Testis (tissue), 3 donors: ENCODE measurements around the gene SCYGR7. TPM values are rescaled to one million over a fixed set of nuclear protein-coding genes. Genes with fewer than 3 reads are reported as not detected.
"Not testable (repeated sequence)": the region's sequence is repeated elsewhere in the genome, so short reads cannot be mapped to it uniquely, and the experiment has no call there.

Experiments
- DNase-seq: peaks from one replicate; pipeline ENCODE4 v3.0.0-alpha.2; 2019
- H3K27ac ChIP-seq, 2 donors: fragments of 200-600 bp; sonication (generic); one replicate each; pipeline ENCODE4 v1.5.1; 2019
- H3K27me3 ChIP-seq: fragments of 200-600 bp; sonication (generic); one replicate; pipeline ENCODE4 v1.5.1; 2019
- H3K36me3 ChIP-seq: fragments of 200-600 bp; sonication (generic); one replicate; pipeline ENCODE4 v1.5.1; 2017; ENCODE audit warnings: low read depth; ENCODE audit errors: missing control alignments
- H3K4me1 ChIP-seq: fragments of 200-600 bp; sonication (generic); one replicate; pipeline ENCODE4 v1.5.1; 2019
- H3K4me3 ChIP-seq, 2 donors: fragments of 200-600 bp; sonication (generic); one replicate each; pipeline ENCODE4 v1.5.1; 2017 to 2019
- H3K9me3 ChIP-seq: fragments of 200-600 bp; sonication (generic); one replicate; pipeline ENCODE4 v1.5.1; 2017
- CTCF ChIP-seq, 3 experiments: fragments of 450-650 bp in 2 of 3; fragments of 200-600 bp in 1 of 3; sonication (generic) in 1 of 3; IDR thresholded peaks; one replicate each; pipeline ENCODE4 v1.5.1; 2016 to 2019; ENCODE audit warnings: antibody characterized with exemption in 3 of 3, mild to moderate bottlenecking in 2 of 3, moderate library complexity in 1 of 3
- POLR2A ChIP-seq: fragments of 450-650 bp; IDR thresholded peaks from one replicate; pipeline ENCODE4 v1.6.1; 2017; ENCODE audit warnings: antibody characterized with exemption, mild to moderate bottlenecking, moderate library complexity
- WGBS, 2 donors: methylation state at CpG; one replicate each; pipeline ENCODE4 v1.1.5; 2018; 5-methylcytosine and 5-hydroxymethylcytosine counted together
- intact Hi-C: fragments of 100-400 bp; cut with DNase I; formaldehyde crosslinking; loops from one replicate; pipeline ENCODE4 v1.15.1; 2023; ENCODE audit warnings: low total_unique reads
- polyA plus RNA-seq: library from polyadenylated mRNA; stranded (reverse); fragments of 350-450 nt; fragmentation: Illumina TruSeq; extraction: RNeasy Lipid Tissue Mini Kit (QIAGEN cat#74804); gene quantifications from one replicate; pipeline ENCODE4 v1.2.3, GENCODE V29; 2014; ENCODE audit warnings: low read depth, low replicate concordance; ENCODE audit not compliant: insufficient read depth
- total RNA-seq, 2 donors: library from RNA; depleted of rRNA; stranded (reverse); fragments of >200 nt; gene quantifications; one replicate each; pipeline ENCODE4 v1.2.3, GENCODE V29; 2016

SCYGR7 gene
- total and polyA plus RNA-seq, 3 donors from 2014 or later: not detected

- intact Hi-C loops: no loop called here
- H3K27ac ChIP-seq: no peak overlapping the region
- 81 to 93% methylated on average over 1 of the region's 1 CpG for WGBS, 2 donors
- H3K4me1 ChIP-seq: peaks cover 3% of the 10 kb centered on the region
- no peak for DNase-seq
- H3K9me3 ChIP-seq: no peaks in the 10 kb centered on the region
- TF ChIP-seq CTCF (IDR thresholded peaks at IDR 0.05) (no peak), POLR2A (no peak)
- no peaks in the 10 kb centered on the region for H3K36me3 ChIP-seq
- no peaks in the 10 kb centered on the region for H3K27me3 ChIP-seq
- no peak overlapping the region for H3K4me3 ChIP-seq
Measured at GRCh38 chr2:227713291-227713690, 14.8 kb upstream of the SCYGR7 start.

GRCh38 chr2:227716501-227716900 is 11.6 kb upstream of the SCYGR7 start:
- no peaks in the 10 kb centered on the region for H3K9me3 ChIP-seq
- no peaks in the 10 kb centered on the region for H3K27me3 ChIP-seq
- H3K4me3 ChIP-seq: no peak overlapping the region
- WGBS, 2 donors: 72 to 87% methylated on average over 2 of the region's 2 CpGs
- H3K36me3 ChIP-seq: no peaks in the 10 kb centered on the region
- TF ChIP-seq POLR2A (no peak), CTCF (IDR thresholded peaks at IDR 0.05) (no peak)
- no peak for DNase-seq
- peaks cover 3% of the 10 kb centered on the region for H3K4me1 ChIP-seq
- intact Hi-C loops: no loop called here
- no peak overlapping the region for H3K27ac ChIP-seq

GRCh38 chr2:227717687-227718567 is 10.2 kb upstream of the SCYGR7 start, which contains the start of gene SLC19A3:
TSS of gene SLC19A3 (minus strand) at chr2:227718028. CDS start at chr2:227702318, 15,710 bp downstream.
- no peaks in the 10 kb centered on the region for H3K9me3 ChIP-seq
- 3 to 9% methylated on average over 11 to 35 of the region's 35 CpGs for WGBS, 2 donors
- DNase-seq: peak; percentile 87
- H3K27ac ChIP-seq: peak within 1 kb of the TSS in 1 of 2 donors; percentile 23
- no peaks in the 10 kb centered on the region for H3K27me3 ChIP-seq
- H3K4me3 ChIP-seq: peak within 1 kb of the TSS; percentile 25 to 58
- no peaks in the 10 kb centered on the region for H3K36me3 ChIP-seq
- intact Hi-C loops: no loop called here
- peaks cover 3% of the 10 kb centered on the region for H3K4me1 ChIP-seq
- TF ChIP-seq CTCF (IDR thresholded peaks at IDR 0.05): no peak
- no peak for TF ChIP-seq POLR2A

GRCh38 chr2:227719641-227720040 is 8.5 kb upstream of the SCYGR7 start:
- H3K27me3 ChIP-seq: no peaks in the 10 kb centered on the region
- 90 to 91% methylated on average over 4 of the region's 4 CpGs for WGBS, 2 donors
- intact Hi-C loops: no loop called here
- no peak overlapping the region for H3K4me3 ChIP-seq
- H3K36me3 ChIP-seq: no peaks in the 10 kb centered on the region
- peaks cover 3% of the 10 kb centered on the region for H3K4me1 ChIP-seq
- TF ChIP-seq POLR2A: no peak
- TF ChIP-seq CTCF (IDR thresholded peaks at IDR 0.05): no peak
- no peaks in the 10 kb centered on the region for H3K9me3 ChIP-seq
- no peak overlapping the region for H3K27ac ChIP-seq
- no peak for DNase-seq

GRCh38 chr2:227720680-227721079 is 7.5 kb upstream of the SCYGR7 start:
- no peak for DNase-seq
- intact Hi-C loops: no loop called here
- Histone ChIP-seq H3K27me3 (no peaks in the 10 kb centered on the region), H3K36me3 (no peaks in the 10 kb centered on the region), H3K4me1 (peaks cover 3% of the 10 kb centered on the region), H3K27ac (no peak overlapping the region), H3K9me3 (no peaks in the 10 kb centered on the region), H3K4me3 (no peak overlapping the region)
- no peak for TF ChIP-seq CTCF (IDR thresholded peaks at IDR 0.05)
- no peak for TF ChIP-seq POLR2A
- 90 to 97% methylated on average over 4 of the region's 4 CpGs for WGBS, 2 donors

GRCh38 chr2:227722821-227723220 is 5.3 kb upstream of the SCYGR7 start:
- H3K36me3 ChIP-seq, H3K4me1 ChIP-seq, intact Hi-C loops, H3K9me3 ChIP-seq, H3K27me3 ChIP-seq, DNase-seq, H3K27ac ChIP-seq, H3K4me3 ChIP-seq: not testable (repeated sequence)
- 75 to 85% methylated on average over 7 of the region's 7 CpGs for WGBS, 2 donors
